22Rv1 (cell line): ENCODE data around the gene OR4D6.

ENCODE experiments used
- CTCF ChIP-seq: fragments of 450-650 bp; IDR thresholded peaks from 2 replicates; pipeline ENCODE4 v1.5.1; 2017; ENCODE audit warnings: mild to moderate bottlenecking
- ZFX ChIP-seq: fragments of 450-650 bp; IDR thresholded peaks from 2 replicates; pipeline ENCODE4 v1.6.1; 2017; ENCODE audit warnings: antibody characterized with exemption, borderline replicate concordance

- no peak for TF ChIP-seq CTCF
- no peak for TF ChIP-seq ZFX
These were observed 29.7 kb upstream of the OR4D6 start for GRCh38 chr11:59427068-59427382.
